Measurements from ENCODE around the gene TRPV6.
A peak's percentile ranks its signal among the peaks of the same experiment; 100 is the strongest.

Gene TRPV6

GRCh38 chr7:142898377-142899170 is 13.0 kb upstream of the TRPV6 start:
- DNase-seq (no peak), ATAC-seq (replicated peaks) (no peak)
- peaks cover 0 to 26% of the 10 kb centered on the region in 2 donors for H3K27me3 Mint-ChIP-seq
- peaks cover 2 to 4% of the 10 kb centered on the region in 2 donors for H3K9me3 Mint-ChIP-seq
- no peak overlapping the region for H3K4me3 Mint-ChIP-seq
- no peaks in the 10 kb centered on the region for H3K4me1 Mint-ChIP-seq
- H3K36me3 Mint-ChIP-seq: peaks cover 0 to 4% of the 10 kb centered on the region in 2 donors
- no peak overlapping the region for H3K27ac Mint-ChIP-seq

- ATAC-seq (replicated peaks) (no peak), DNase-seq (no peak)
- Mint-ChIP-seq H3K4me3 (no peak overlapping the region), H3K9me3 (no peaks in the 10 kb centered on the region), H3K27ac (no peak overlapping the region), H3K27me3 (peaks cover 0 to 26% of the 10 kb centered on the region in 2 donors), H3K4me1 (no peaks in the 10 kb centered on the region), H3K36me3 (no peaks in the 10 kb centered on the region)
Observed at GRCh38 chr7:142897691-142898090, 12.1 kb upstream of the TRPV6 start.

- DNase-seq (no peak), ATAC-seq (replicated peaks) (no peak)
- Mint-ChIP-seq H3K4me3 (no peak overlapping the region), H3K9me3 (no peaks in the 10 kb centered on the region), H3K4me1 (no peaks in the 10 kb centered on the region), H3K36me3 (no peaks in the 10 kb centered on the region), H3K27me3 (peaks cover 0 to 26% of the 10 kb centered on the region in 2 donors), H3K27ac (no peak overlapping the region)
Observed at GRCh38 chr7:142896741-142897379, 11.3 kb upstream of the TRPV6 start.

GRCh38 chr7:142896151-142896550 is 10.6 kb upstream of the TRPV6 start:
- Mint-ChIP-seq H3K9me3 (no peaks in the 10 kb centered on the region), H3K36me3 (no peaks in the 10 kb centered on the region), H3K27ac (no peak overlapping the region), H3K27me3 (peaks cover 0 to 26% of the 10 kb centered on the region in 2 donors), H3K4me3 (no peak overlapping the region), H3K4me1 (no peaks in the 10 kb centered on the region)
- no peak for ATAC-seq (replicated peaks)
- DNase-seq: no peak

- no peaks in the 10 kb centered on the region for H3K36me3 Mint-ChIP-seq
- no peak for DNase-seq
- H3K9me3 Mint-ChIP-seq: no peaks in the 10 kb centered on the region
- no peak overlapping the region for H3K4me3 Mint-ChIP-seq
- ATAC-seq (replicated peaks): no peak
- H3K27ac Mint-ChIP-seq: no peak overlapping the region
- peaks cover 0 to 31% of the 10 kb centered on the region in 2 donors for H3K27me3 Mint-ChIP-seq
- peaks cover 0 to 4% of the 10 kb centered on the region in 2 donors for H3K4me1 Mint-ChIP-seq
Observed at GRCh38 chr7:142894985-142895593, 9.5 kb upstream of the TRPV6 start.

- peaks cover 0 to 4% of the 10 kb centered on the region in 2 donors for H3K4me1 Mint-ChIP-seq
- no peak for DNase-seq
- no peaks in the 10 kb centered on the region for H3K9me3 Mint-ChIP-seq
- no peaks in the 10 kb centered on the region for H3K36me3 Mint-ChIP-seq
- no peak for ATAC-seq (replicated peaks)
- H3K27ac Mint-ChIP-seq: no peak overlapping the region
- peaks cover 0 to 27% of the 10 kb centered on the region in 2 donors for H3K27me3 Mint-ChIP-seq
- H3K4me3 Mint-ChIP-seq: no peak overlapping the region
Observed at GRCh38 chr7:142894112-142894984, 8.8 kb upstream of the TRPV6 start.

- peaks cover 0 to 22% of the 10 kb centered on the region in 2 donors for H3K27me3 Mint-ChIP-seq
- H3K4me3 Mint-ChIP-seq: no peak overlapping the region
- no peak for ATAC-seq (replicated peaks)
- H3K27ac Mint-ChIP-seq: no peak overlapping the region
- no peaks in the 10 kb centered on the region for H3K36me3 Mint-ChIP-seq
- no peak for DNase-seq
- H3K9me3 Mint-ChIP-seq: no peaks in the 10 kb centered on the region
- peaks cover 0 to 4% of the 10 kb centered on the region in 2 donors for H3K4me1 Mint-ChIP-seq
Observed at GRCh38 chr7:142892951-142893350, 7.4 kb upstream of the TRPV6 start.

- ATAC-seq (replicated peaks): no peak
- Mint-ChIP-seq H3K27ac (no peak overlapping the region), H3K27me3 (peaks cover 0 to 14% of the 10 kb centered on the region in 2 donors), H3K4me1 (peaks cover 0 to 4% of the 10 kb centered on the region in 2 donors), H3K36me3 (no peaks in the 10 kb centered on the region), H3K9me3 (no peaks in the 10 kb centered on the region), H3K4me3 (no peak overlapping the region)
- DNase-seq: no peak
Observed at GRCh38 chr7:142891490-142892082, 6.0 kb upstream of the TRPV6 start.

- DNase-seq: no peak
- no peak overlapping the region for H3K27ac Mint-ChIP-seq
Observed at GRCh38 chr7:142890874-142891485, 5.4 kb upstream of the TRPV6 start.

GRCh38 chr7:142889816-142890215 is 4.3 kb upstream of the TRPV6 start:
- H3K36me3 Mint-ChIP-seq: no peaks in the 10 kb centered on the region
- no peak overlapping the region for H3K4me3 Mint-ChIP-seq
- H3K9me3 Mint-ChIP-seq: no peaks in the 10 kb centered on the region
- ATAC-seq (replicated peaks) (no peak), DNase-seq (no peak)
- peaks cover 0 to 4% of the 10 kb centered on the region in 2 donors for H3K4me1 Mint-ChIP-seq
- H3K27ac Mint-ChIP-seq: no peak overlapping the region
- H3K27me3 Mint-ChIP-seq: peaks cover 0 to 10% of the 10 kb centered on the region in 2 donors

More at GRCh38 chr7:142890874-142891485, 5.4 kb upstream of the TRPV6 start:
- Mint-ChIP-seq H3K27me3 (peaks cover 0 to 10% of the 10 kb centered on the region in 2 donors), H3K4me3 (no peak overlapping the region), H3K9me3 (no peaks in the 10 kb centered on the region), H3K36me3 (no peaks in the 10 kb centered on the region), H3K4me1 (peaks cover 0 to 4% of the 10 kb centered on the region in 2 donors)
- no peak for ATAC-seq (replicated peaks)

- Mint-ChIP-seq H3K27ac (no peak overlapping the region), H3K27me3 (peaks cover 0 to 10% of the 10 kb centered on the region in 2 donors), H3K9me3 (no peaks in the 10 kb centered on the region), H3K4me3 (no peak overlapping the region), H3K36me3 (no peaks in the 10 kb centered on the region), H3K4me1 (peaks cover 4 to 8% of the 10 kb centered on the region in 2 donors)
- ATAC-seq (replicated peaks): no peak
- DNase-seq: no peak
Observed at GRCh38 chr7:142887282-142888015, 1.9 kb upstream of the TRPV6 start.

GRCh38 chr7:142886866-142887265 is 1.3 kb upstream of the TRPV6 start:
- no peak overlapping the region for H3K27ac Mint-ChIP-seq
- ATAC-seq (replicated peaks) (no peak), DNase-seq (no peak)
- H3K36me3 Mint-ChIP-seq: no peaks in the 10 kb centered on the region
- H3K27me3 Mint-ChIP-seq: peaks cover 0 to 10% of the 10 kb centered on the region in 2 donors
- peaks cover 7 to 8% of the 10 kb centered on the region in 2 donors for H3K4me1 Mint-ChIP-seq
- no peak overlapping the region for H3K4me3 Mint-ChIP-seq
- H3K9me3 Mint-ChIP-seq: no peaks in the 10 kb centered on the region

- DNase-seq (no peak), ATAC-seq (replicated peaks) (peak; percentile 65 to 85)
- H3K4me1 Mint-ChIP-seq: peaks cover 7 to 8% of the 10 kb centered on the region in 2 donors
- H3K36me3 Mint-ChIP-seq: no peaks in the 10 kb centered on the region
- H3K27ac Mint-ChIP-seq: no peak overlapping the region
- no peaks in the 10 kb centered on the region for H3K9me3 Mint-ChIP-seq
- no peak overlapping the region for H3K4me3 Mint-ChIP-seq
- peaks cover 6 to 8% of the 10 kb centered on the region in 2 donors for H3K27me3 Mint-ChIP-seq
Observed at GRCh38 chr7:142884286-142884640, 1.3 kb downstream of the TRPV6 start.
